Measurements from ENCODE around the gene ABHD14A. TPM values are rescaled to one million over a fixed set of nuclear protein-coding genes. Genes with fewer than 3 reads are reported as not detected.

The ABHD14A gene
- total and polyA plus RNA-seq, 2 of the 4 experiments (the other 2 are of a cell fraction), result 3.4 to 10.0 TPM

DNA sequence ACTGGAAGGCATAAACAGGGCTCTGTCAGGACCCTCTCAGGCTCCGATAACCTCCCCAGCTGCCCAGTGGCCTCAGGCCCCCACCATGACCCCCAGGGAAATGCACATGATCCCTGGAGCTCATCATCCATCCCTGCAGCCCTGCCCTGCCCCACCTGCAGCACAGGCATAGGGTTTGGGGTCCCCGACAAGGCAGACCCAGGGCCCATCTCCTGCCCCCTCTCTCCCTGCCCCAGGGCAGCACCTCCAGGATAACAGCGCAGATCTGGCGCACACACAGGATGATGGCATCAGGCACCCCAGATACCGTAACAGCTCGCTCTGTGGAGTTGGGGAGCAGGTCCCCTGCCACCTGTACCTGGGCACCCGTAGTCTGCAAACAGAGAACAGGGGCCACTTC, 15.2 kb upstream of the ABHD14A start:
- H3K4me1 ChIP-seq (ENCODE audit: control insufficient read depth, insufficient read depth, low read length), result peaks cover 6% of the 10 kb centered on the region
- peaks cover 20% of the 10 kb centered on the region; the same call in 1 of the 2 replicates for H4K20me1 ChIP-seq (ENCODE audit: insufficient read depth, low read length)
- H3K9me1 ChIP-seq (ENCODE audit: insufficient read depth, low read length), result peaks cover 3% of the 10 kb centered on the region; the same call in 1 of the 2 replicates
- in situ Hi-C loops (cut with MboI; ENCODE audit: low sequenced_read_pairs) (loop anchor here (25.0 kb wide), 1 partner anchor 1622 kb away; the partner anchor contains the start of genes RASSF1, TUSC2 and ZMYND10), dilution Hi-C loops (cut with HindIII; ENCODE audit: low sequenced_read_pairs, unreplicated experiment) (no loop called here), intact Hi-C loops (cut with micrococcal nuclease) (no loop called here)
- H3K18ac ChIP-seq (ENCODE audit: low read depth, low read length), result no peak overlapping the region
- no peak overlapping the region for H2BK120ac ChIP-seq (ENCODE audit: low read depth, low read length)
- no peak overlapping the region for H3K4me3 ChIP-seq (ENCODE audit: insufficient read depth, low read depth, low read length)
- no peak overlapping the region for H3K14ac ChIP-seq (replicated peaks; ENCODE audit: low read depth, low read length)
- H3K27ac ChIP-seq (ENCODE audit: insufficient read depth, low read length), result no peak overlapping the region
- H3K79me1 ChIP-seq (ENCODE audit: low read depth in 1 of 2, low read length in 2 of 2), result peaks cover 10 to 30% of the 10 kb centered on the region in 2 experiments
- H2AK5ac ChIP-seq (ENCODE audit: low read depth, low read length), result no peak overlapping the region
- H3K27me3 ChIP-seq (ENCODE audit: control insufficient read depth, insufficient read depth, low read length), result no peaks in the 10 kb centered on the region
- WGBS, 2 experiments (ENCODE audit: extremely low coverage in 2 of 2, insufficient read length in 1 of 2), result no CpG with 5 or more reads among the region's 7 CpGs
- H3K4me2 ChIP-seq (ENCODE audit: low read depth, low read length), result no peak overlapping the region
- no peak overlapping the region for H2AK9ac ChIP-seq (replicated peaks; ENCODE audit: low read depth, low read length, poor library complexity)
- no peak overlapping the region for H4K8ac ChIP-seq (ENCODE audit: low read depth in 2 of 2, low read length in 2 of 2)
- H4K5ac ChIP-seq (ENCODE audit: low read depth, low read length), result no peak overlapping the region
- no peak overlapping the region for H3K9ac ChIP-seq (ENCODE audit: low read depth, low read length)
- H3K36me3 ChIP-seq (ENCODE audit: control insufficient read depth, insufficient read depth, low read length), result peaks cover 32% of the 10 kb centered on the region
- CTCF ChIA-PET, result no interaction called here
- H2BK15ac ChIP-seq (ENCODE audit: low read depth, low read length), result no peak overlapping the region
- no peak overlapping the region for H3K56ac ChIP-seq (ENCODE audit: extremely low read depth, insufficient read depth, low read length)
- TF ChIP-seq RCOR1 (IDR thresholded peaks at IDR 0.05; ENCODE audit: insufficient replicate concordance, low read length) (no peak), MAFK (IDR thresholded peaks at IDR 0.05; ENCODE audit: low read depth, low read length) (no peak)
- H2BK20ac ChIP-seq (ENCODE audit: low read depth, low read length), result no peak overlapping the region
- POLR2A ChIA-PET (ENCODE audit: unreplicated experiment), result no interaction called here
- H3K9me3 ChIP-seq (ENCODE audit: control insufficient read depth, insufficient read depth, low read length), result no peaks in the 10 kb centered on the region
- H4K91ac ChIP-seq (ENCODE audit: insufficient read depth, low read depth, low read length), result no peak overlapping the region
- BruUV-seq (replicated peaks), result no TSS peak
- H2BK5ac ChIP-seq (ENCODE audit: low read depth, low read length, poor library complexity, severe bottlenecking), result no peak overlapping the region
- no peak overlapping the region for H2AFZ ChIP-seq (replicated peaks; ENCODE audit: low read length, poor library complexity)
- H3K4ac ChIP-seq (ENCODE audit: low read depth, low read length), result no peak overlapping the region
- H3K23ac ChIP-seq (ENCODE audit: low read depth, low read length), result no peak overlapping the region
- DNase-seq (no peak), ATAC-seq (ENCODE audit: low read depth) (no peak)
